ENCODE results near the gene DPPA2.

DNA sequence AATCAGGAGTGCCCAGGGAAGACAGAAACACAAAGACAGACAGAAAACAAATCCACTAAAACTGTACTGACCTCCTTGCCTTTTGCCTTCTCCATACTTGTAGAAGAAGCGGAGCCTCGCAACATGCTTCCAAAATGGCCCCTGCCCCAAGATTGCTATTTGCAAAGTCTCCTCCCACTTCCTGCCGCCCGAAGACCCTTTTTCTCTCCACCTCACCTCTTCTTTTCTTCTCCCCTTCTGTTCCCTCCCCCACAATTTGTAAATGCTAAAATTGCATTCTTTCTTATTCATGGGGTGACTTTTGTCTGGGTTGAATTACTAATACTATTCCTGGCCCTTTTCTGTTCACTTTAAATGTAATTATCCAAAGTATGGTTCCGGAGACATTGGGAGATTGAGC, 21.1 kb upstream of the DPPA2 start, which contains the start of gene DPPA4:
- TF ChIP-seq, protein P1, sequence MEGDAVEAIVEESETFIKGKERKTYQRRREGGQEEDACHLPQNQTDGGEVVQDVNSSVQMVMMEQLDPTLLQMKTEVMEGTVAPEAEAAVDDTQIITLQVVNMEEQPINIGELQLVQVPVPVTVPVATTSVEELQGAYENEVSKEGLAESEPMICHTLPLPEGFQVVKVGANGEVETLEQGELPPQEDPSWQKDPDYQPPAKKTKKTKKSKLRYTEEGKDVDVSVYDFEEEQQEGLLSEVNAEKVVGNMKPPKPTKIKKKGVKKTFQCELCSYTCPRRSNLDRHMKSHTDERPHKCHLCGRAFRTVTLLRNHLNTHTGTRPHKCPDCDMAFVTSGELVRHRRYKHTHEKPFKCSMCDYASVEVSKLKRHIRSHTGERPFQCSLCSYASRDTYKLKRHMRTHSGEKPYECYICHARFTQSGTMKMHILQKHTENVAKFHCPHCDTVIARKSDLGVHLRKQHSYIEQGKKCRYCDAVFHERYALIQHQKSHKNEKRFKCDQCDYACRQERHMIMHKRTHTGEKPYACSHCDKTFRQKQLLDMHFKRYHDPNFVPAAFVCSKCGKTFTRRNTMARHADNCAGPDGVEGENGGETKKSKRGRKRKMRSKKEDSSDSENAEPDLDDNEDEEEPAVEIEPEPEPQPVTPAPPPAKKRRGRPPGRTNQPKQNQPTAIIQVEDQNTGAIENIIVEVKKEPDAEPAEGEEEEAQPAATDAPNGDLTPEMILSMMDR (conservative IDR thresholded peaks at IDR 0.05; ENCODE audit: low read length) = no peak
- TF ChIP-seq EZH2phosphoT487 (IDR thresholded peaks at IDR 0.05; ENCODE audit: borderline replicate concordance) = no peak
